ENCODE measurements around the gene ARFGAP3.

GRCh38 chr22:42884616-42885375, 27.7 kb upstream of the ARFGAP3 start:
- no peak for TF ChIP-seq POLR2A (IDR thresholded peaks at IDR 0.05)
- no peak for TF ChIP-seq EP300 (IDR thresholded peaks at IDR 0.05)

Measured in tibial nerve (tissue), 3 donors.